HG03558 (cell line): ENCODE measurements around the gene CTNNA2.

Experiments used
- ATAC-seq: cut with Tn5 transposase; IDR thresholded peaks from one replicate; pipeline ENCODE4 v1.9.1; 2021; ENCODE audit warnings: moderate number of reproducible peaks; ENCODE audit not compliant: unreplicated experiment; ENCODE audit errors: extremely low read depth

Gene CTNNA2

DNA sequence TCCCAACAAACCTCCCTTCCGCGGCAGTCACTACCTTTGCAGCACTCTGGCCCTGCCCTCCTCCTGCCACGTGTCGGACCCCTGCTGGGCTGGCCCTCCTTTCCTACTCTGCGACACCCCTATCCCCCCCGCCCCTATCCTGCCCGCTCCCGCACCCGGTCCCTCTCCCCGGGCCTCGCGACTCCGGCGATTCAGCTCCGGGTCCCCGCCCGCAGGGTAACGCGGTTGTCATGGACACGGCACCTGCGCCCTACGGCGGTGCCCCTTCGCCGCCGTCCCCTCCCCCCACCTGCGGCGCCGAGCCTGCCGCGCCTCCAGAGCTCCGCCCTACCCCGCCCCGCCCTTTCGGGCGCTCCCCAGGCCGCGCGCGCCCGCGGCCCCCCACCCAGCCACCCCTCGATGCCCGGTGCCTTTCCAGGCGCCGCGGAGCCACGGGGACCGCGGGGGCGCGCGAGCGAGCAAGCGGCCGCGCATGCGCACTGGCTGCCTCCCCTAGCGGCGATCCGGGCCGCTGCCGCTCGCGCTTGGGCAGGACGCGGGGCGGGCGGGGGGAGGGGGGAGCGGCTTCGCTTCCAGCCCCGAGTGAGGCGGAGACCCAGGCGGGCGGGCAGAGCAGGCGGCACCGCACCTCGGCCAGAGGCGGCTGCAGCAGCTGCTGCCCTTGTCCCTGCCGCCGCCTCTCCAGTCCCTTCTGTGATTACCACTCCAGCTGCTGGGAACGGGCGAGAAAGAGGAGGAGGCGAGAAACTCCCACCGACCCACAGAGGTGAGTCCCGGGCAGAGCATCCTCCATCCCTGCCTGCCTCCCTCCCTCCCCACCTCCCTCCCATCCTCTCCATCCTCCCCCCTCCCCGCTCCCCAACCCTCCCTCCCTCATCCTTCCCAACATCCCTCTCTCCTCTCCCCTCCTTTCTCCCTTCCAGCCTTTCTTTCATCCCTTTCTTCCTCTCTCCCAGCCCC, at the start of gene CTNNA2:
Gene CTNNA2, plus strand, starts transcription at position 610 of the 960 bp plus-strand sequence.
- no peak for ATAC-seq

- no peak for ATAC-seq
These were observed 25.5 kb upstream of the CTNNA2 start for GRCh38 chr2:79487399-79487798.

- ATAC-seq: no peak
These were observed 1.4 kb upstream of the CTNNA2 start for GRCh38 chr2:79511320-79511951.

DNA sequence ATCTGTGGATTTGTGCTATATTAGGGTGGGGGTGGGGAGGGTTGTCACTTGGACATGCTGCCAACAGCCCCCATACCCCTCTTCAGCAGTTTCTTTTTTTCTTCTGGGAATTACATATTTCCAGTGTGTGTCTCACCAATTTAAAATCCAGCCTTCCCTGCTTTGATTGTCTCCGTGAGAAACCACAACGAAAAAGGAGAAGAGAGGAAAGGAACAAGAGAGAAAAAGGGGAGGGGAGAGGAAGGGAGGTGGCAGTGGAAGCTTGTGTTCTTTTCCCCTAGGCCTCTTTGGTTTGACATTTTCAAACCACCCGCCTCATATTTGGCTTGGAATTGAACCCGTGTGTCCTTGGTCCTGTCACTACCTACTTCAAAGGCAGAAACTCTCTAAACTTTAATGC, 860 bp downstream of the CTNNA2 start:
- no peak for ATAC-seq

DNA sequence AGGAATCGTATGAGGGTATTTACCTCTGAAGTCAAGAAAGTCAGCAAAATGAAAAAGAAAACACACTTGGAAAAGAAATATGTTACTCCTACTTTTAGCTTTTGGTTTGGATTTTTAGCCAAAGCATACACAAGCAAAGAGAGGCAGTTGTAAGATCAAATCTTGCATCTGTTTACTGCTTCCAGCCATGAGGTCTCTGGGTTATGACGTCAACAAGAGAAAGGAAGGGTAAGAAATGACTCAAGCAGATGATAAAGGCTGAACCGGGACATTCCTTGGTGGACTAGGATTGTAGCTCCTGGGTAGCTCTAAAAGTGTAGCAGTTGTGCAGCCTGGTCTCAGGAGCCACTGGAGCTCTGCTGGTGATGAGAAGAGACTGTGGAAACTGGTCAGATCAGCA, 16.8 kb downstream of the CTNNA2 start:
- ATAC-seq: no peak

DNA sequence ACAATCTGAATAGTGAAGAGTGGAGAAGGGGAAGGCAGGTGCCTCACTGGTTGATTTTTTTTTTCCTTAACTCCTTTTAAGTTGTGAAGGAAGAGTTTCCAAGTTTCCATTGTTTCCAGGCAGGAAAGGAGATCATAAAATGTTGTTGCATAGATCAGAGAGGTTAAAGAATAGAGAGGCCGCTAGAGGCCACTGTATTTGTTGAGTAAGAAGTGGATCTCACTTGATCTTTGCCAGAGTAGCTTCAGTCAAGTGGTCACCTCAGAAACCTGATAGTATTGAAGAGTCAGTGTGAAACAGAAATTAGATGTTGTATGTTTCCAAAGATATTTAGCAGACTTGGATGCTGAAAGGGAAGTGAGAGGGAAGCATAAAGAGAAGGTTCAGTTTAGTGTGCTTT, 17.6 kb downstream of the CTNNA2 start:
- ATAC-seq: no peak

GRCh38 chr2:79547568-79547967, 34.7 kb downstream of the CTNNA2 start:
- ATAC-seq: no peak

GRCh38 chr2:79552653-79553052, 39.8 kb downstream of the CTNNA2 start:
- no peak for ATAC-seq

GRCh38 chr2:79554899-79555298, 42.0 kb downstream of the CTNNA2 start:
- no peak for ATAC-seq

DNA sequence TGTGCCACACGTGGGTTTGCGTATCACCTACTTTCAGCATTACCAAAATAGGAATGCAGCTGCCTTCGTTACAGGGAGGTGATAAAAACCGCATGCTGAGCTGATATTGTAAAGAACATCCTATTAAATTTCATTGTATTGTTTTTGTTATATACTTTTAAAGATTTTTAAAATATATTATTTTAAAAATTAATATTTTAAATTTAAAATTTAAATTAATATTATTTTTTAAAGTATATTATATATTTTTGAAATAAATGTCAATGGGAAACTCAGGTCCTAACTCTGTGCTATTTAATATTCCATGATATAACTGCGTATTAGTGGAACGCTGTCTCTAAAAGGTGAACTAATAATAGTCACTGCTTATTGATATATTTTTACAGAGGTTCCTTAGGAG, 51.2 kb downstream of the CTNNA2 start:
- ATAC-seq: no peak

DNA sequence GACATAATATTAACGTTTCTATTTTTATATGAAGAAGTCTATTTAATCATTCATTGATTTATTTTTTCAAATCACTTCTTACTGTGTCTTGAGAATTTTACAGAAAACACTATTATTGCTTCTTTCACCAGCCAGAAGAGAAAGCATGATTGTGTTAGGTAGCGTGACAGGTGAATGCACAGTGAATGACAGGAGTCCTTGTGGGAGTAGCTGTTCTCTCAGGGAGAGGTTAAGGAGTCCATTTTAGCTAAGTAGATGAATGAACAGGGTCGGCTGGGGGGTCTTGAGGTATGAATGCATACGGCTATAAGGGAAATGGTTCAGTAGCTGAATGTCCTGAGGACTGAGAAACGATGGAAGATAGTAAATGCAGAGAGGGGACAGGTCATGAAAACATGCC, 56.2 kb downstream of the CTNNA2 start:
- no peak for ATAC-seq

GRCh38 chr2:79573895-79574674, 61.2 kb downstream of the CTNNA2 start:
- no peak for ATAC-seq

GRCh38 chr2:79576451-79576850, 63.6 kb downstream of the CTNNA2 start:
- no peak for ATAC-seq

GRCh38 chr2:79578952-79579351, 66.1 kb downstream of the CTNNA2 start:
- ATAC-seq: no peak

DNA sequence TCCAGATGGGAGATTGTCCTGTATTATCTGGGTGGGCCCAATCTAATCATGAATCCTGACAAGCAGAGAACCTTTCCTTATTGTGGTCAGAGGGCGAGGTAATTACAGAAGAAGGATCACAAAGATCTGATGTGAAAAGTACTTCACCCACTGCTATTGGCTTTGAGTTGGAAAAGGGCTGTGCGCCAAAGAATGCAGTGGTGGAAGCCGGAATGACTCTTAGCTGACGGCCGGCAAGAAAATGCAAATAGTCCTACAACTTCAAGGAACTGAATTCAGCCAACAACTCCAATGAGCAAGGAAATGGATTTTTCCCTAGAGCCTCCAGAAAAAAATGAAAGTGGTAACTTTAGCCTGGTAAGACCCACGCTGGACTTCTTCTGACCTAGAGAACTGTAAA, 67.3 kb downstream of the CTNNA2 start:
- no peak for ATAC-seq

DNA sequence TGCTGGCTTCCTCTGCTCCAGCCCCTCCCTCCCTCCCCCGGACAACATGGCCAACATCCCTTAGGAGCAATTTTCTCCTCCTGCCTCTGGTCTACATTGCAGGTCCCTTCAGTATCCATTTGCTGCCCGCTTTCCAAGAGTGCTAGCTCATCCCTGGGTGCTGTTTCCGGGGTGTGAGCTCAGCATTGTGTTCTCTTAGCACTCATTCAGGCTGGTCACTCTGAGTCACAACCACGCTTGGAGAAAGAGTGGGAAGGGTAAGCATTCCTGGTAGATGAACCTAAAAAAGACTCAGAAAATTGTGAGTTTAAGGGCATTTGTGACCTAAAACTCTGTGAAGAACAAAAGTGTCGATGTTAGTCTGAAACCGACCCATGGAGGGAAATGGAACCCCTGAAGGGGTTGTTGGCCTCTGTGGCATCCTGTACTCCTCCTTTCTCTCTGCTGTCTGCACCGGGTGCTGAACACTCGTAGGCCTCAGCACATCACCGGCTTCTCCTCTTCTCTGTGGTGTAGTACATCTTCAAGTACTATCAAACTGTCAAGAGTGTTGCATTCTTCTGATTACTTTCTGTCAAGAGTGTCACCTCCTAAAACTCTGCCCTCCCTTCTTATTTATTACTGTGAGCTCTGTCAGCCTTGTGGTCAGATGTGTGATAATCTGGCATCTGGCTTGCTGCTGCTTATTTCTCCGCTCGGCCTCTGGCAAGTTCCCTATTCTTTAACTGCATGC, 73.0 kb downstream of the CTNNA2 start:
- ATAC-seq: no peak

- no peak for ATAC-seq
These were observed 78.4 kb downstream of the CTNNA2 start for GRCh38 chr2:79591281-79591680.

GRCh38 chr2:79593237-79593867, 80.5 kb downstream of the CTNNA2 start:
- no peak for ATAC-seq

GRCh38 chr2:79596403-79596802, 83.6 kb downstream of the CTNNA2 start:
- ATAC-seq: no peak

GRCh38 chr2:79604748-79605147, 91.9 kb downstream of the CTNNA2 start:
- ATAC-seq: no peak
